ENCODE results near the gene PCMT1. TPM values are rescaled to one million over a fixed set of nuclear protein-coding genes. Genes with fewer than 3 reads are reported as not detected.

The PCMT1 gene
- total and polyA plus RNA-seq, 2 of the 13 experiments (the other 11 are each of a cell fraction or from before 2014, with no cell fraction given): 112 to 169 TPM

GRCh38 chr6:149717588-149718458, 31.7 kb upstream of the PCMT1 start, which contains the start of gene LATS1 (continued):
- TF ChIP-seq ZFP90 (CRISPR knock-in tag; IDR thresholded peaks at IDR 0.05; ENCODE audit: borderline replicate concordance) (peak; percentile 17; the same call in 1 of the 2 replicates), ZBTB43 (CRISPR knock-in tag; conservative IDR thresholded peaks at IDR 0.05) (no peak; the same call in 1 of the 2 replicates), SIN3B (IDR thresholded peaks at IDR 0.05; ENCODE audit: low read length) (peak; percentile 47; the same call in 1 of the 2 replicates), GPBP1L1 (CRISPR knock-in tag; IDR thresholded peaks at IDR 0.05) (no peak), ZNF562 (CRISPR knock-in tag; IDR thresholded peaks at IDR 0.05; ENCODE audit: borderline replicate concordance) (no peak), ZNF274 (CRISPR knock-in tag; IDR thresholded peaks at IDR 0.05) (peak; percentile 97), BATF2 (CRISPR knock-in tag; IDR thresholded peaks at IDR 0.05) (peak; percentile 85; the same call in 1 of the 2 replicates), ATM (IDR thresholded peaks at IDR 0.05; ENCODE audit: borderline replicate concordance) (no peak), ZNF432 (CRISPR knock-in tag; IDR thresholded peaks at IDR 0.05; ENCODE audit: borderline replicate concordance) (0 out of 2 replicates have a peak, but pooled peaks have one; percentile 91), ZNF7 (CRISPR knock-in tag; IDR thresholded peaks at IDR 0.05) (peak; percentile 5; the same call in 1 of the 2 replicates), TFE3 (CRISPR knock-in tag; IDR thresholded peaks at IDR 0.05) (peak; percentile 67; the same call in 1 of the 2 replicates), RBFOX2 (IDR thresholded peaks at IDR 0.05; ENCODE audit: low read depth, low read length) (peak; percentile 99), ZNF766 (CRISPR knock-in tag; IDR thresholded peaks at IDR 0.05; ENCODE audit: borderline replicate concordance) (peak; percentile 78), NR0B2 (CRISPR knock-in tag; IDR thresholded peaks at IDR 0.05) (no peak; the same call in none of the 2 replicates), SMYD3 (CRISPR knock-in tag; IDR thresholded peaks at IDR 0.05) (peak; percentile 44; the same call in 1 of the 2 replicates), ZNF343 (CRISPR knock-in tag; IDR thresholded peaks at IDR 0.05) (peak; percentile 98), KAT2B (IDR thresholded peaks at IDR 0.05; ENCODE audit: borderline replicate concordance, low read depth, low read length) (no peak), GABPA (IDR thresholded peaks at IDR 0.05; ENCODE audit: low read depth, low read length) (peak; percentile 82), GABPA (CRISPR knock-in tag; IDR thresholded peaks at IDR 0.05; ENCODE audit: low read depth) (peak; percentile 87), THAP8 (CRISPR knock-in tag; IDR thresholded peaks at IDR 0.05; ENCODE audit: borderline replicate concordance) (peak; percentile 98), SP4 (CRISPR knock-in tag; IDR thresholded peaks at IDR 0.05) (peak; percentile 89), RNF2 (conservative IDR thresholded peaks at IDR 0.05; ENCODE audit: low read depth) (peak; percentile 83; the same call in 1 of the 2 replicates), MATR3 (CRISPR knock-in tag; IDR thresholded peaks at IDR 0.05) (no peak)
